IMR-90 (cell line): Measurements from ENCODE around the gene SNRNP35. TPM values are rescaled to one million over a fixed set of nuclear protein-coding genes. Genes with fewer than 3 reads are reported as not detected.

Experiments used
- ATAC-seq: fragments of 200-7000 bp; cut with Tn5 transposase; 2 replicates; pipeline ENCODE4 v1.9.1; 2020; ENCODE audit warnings: low read depth, mild to moderate bottlenecking, moderate library complexity
- BruUV-seq: library from RNA; stranded (reverse); fragments of 400-500 nt; replicated peaks from 2 replicates; lab custom pipeline; 2021; lab: Mats Ljungman, UMichigan
- CTCF ChIA-PET: fragments of 300-600 bp; formaldehyde crosslinking; extraction: SDS; loops from one replicate; lab custom pipeline; 2021; ENCODE audit warnings: antibody characterized with exemption; lab: Yijun Ruan, JAX
- POLR2A ChIA-PET: fragments of 300-600 bp; sonication (Branson Sonifier 250); formaldehyde crosslinking; loops from one replicate; lab custom pipeline; 2022; ENCODE audit warnings: antibody characterized with exemption; ENCODE audit not compliant: unreplicated experiment; lab: Charles Lee
- DNase-seq: peaks from one replicate; pipeline ENCODE4 v3.0.0; 2013
- H2AFZ ChIP-seq: replicated peaks from 2 replicates; pipeline ENCODE3; 2013; ENCODE audit warnings: low read length, mild to moderate bottlenecking; ENCODE audit not compliant: poor library complexity
- H2AK5ac ChIP-seq: 2 replicates; pipeline ENCODE4 v1.6.1; 2013; ENCODE audit warnings: low read depth, low read length, inconsistent platforms
- H2AK9ac ChIP-seq: replicated peaks from 2 replicates; pipeline ENCODE3; 2013; ENCODE audit warnings: mild to moderate bottlenecking, low read depth, low read length, moderate library complexity; ENCODE audit not compliant: poor library complexity
- H2BK120ac ChIP-seq: 2 replicates; pipeline ENCODE4 v1.6.1; 2013; ENCODE audit warnings: low read depth, low read length, inconsistent platforms
- H2BK15ac ChIP-seq: 3 replicates; pipeline ENCODE4 v1.6.1; 2013; ENCODE audit warnings: low read depth, low read length, inconsistent platforms
- H2BK20ac ChIP-seq: 2 replicates; pipeline ENCODE4 v1.6.1; 2013; ENCODE audit warnings: low read depth, mild to moderate bottlenecking, inconsistent platforms, low read length, moderate library complexity
- H2BK5ac ChIP-seq: 2 replicates; pipeline ENCODE4 v1.6.1; 2013; ENCODE audit warnings: mild to moderate bottlenecking, low read depth, low read length, inconsistent platforms; ENCODE audit not compliant: poor library complexity, severe bottlenecking
- H3K14ac ChIP-seq: replicated peaks from 2 replicates; pipeline ENCODE4 v1.6.1; 2013; ENCODE audit warnings: low read depth, low read length, inconsistent platforms
- H3K18ac ChIP-seq: 2 replicates; pipeline ENCODE4 v1.6.1; 2013; ENCODE audit warnings: low read depth, low read length, control low read depth
- H3K23ac ChIP-seq: 2 replicates; pipeline ENCODE4 v1.6.1; 2013; ENCODE audit warnings: low read depth, low read length, inconsistent platforms
- H3K27ac ChIP-seq: 2 replicates; pipeline ENCODE4 v1.5.1; 2013; ENCODE audit warnings: mild to moderate bottlenecking, control low read depth, low read length; ENCODE audit not compliant: insufficient read depth
- H3K27me3 ChIP-seq: 2 replicates; pipeline ENCODE4 v1.6.1; 2013; ENCODE audit warnings: low read length; ENCODE audit not compliant: control insufficient read depth, insufficient read depth
- H3K36me3 ChIP-seq: 2 replicates; pipeline ENCODE4 v1.6.1; 2013; ENCODE audit warnings: low read length, mixed read lengths; ENCODE audit not compliant: control insufficient read depth, insufficient read depth
- H3K4ac ChIP-seq: 2 replicates; pipeline ENCODE4 v1.6.1; 2013; ENCODE audit warnings: low read depth, low read length, inconsistent platforms
- H3K4me1 ChIP-seq: 2 replicates; pipeline ENCODE4 v1.6.1; 2013; ENCODE audit warnings: low read length, mixed read lengths; ENCODE audit not compliant: control insufficient read depth, insufficient read depth
- H3K4me2 ChIP-seq: 2 replicates; pipeline ENCODE4 v1.6.1; 2013; ENCODE audit warnings: low read depth, mild to moderate bottlenecking, control low read depth, low read length, moderate library complexity
- H3K4me3 ChIP-seq: 2 replicates; pipeline ENCODE4 v1.5.1; 2013; ENCODE audit warnings: low read depth, mild to moderate bottlenecking, control low read depth, low read length, moderate library complexity; ENCODE audit not compliant: insufficient read depth
- H3K56ac ChIP-seq: 2 replicates; pipeline ENCODE4 v1.6.1; 2013; ENCODE audit warnings: low read length, inconsistent platforms; ENCODE audit not compliant: insufficient read depth; ENCODE audit errors: extremely low read depth
- H3K79me1 ChIP-seq, 2 experiments: 2 replicates each; pipeline ENCODE4 v1.6.1; 2013; ENCODE audit warnings: low read length in 2 of 2, inconsistent platforms in 1 of 2, low read depth in 1 of 2
- H3K9ac ChIP-seq: 2 replicates; pipeline ENCODE4 v1.6.1; 2013; ENCODE audit warnings: low read depth, low read length, control low read depth
- H3K9me1 ChIP-seq: 2 replicates; pipeline ENCODE4 v1.6.1; 2013; ENCODE audit warnings: low read length, inconsistent platforms; ENCODE audit not compliant: insufficient read depth
- H3K9me3 ChIP-seq: 2 replicates; pipeline ENCODE4 v1.6.1; 2013; ENCODE audit warnings: low read length; ENCODE audit not compliant: control insufficient read depth, insufficient read depth
- H4K20me1 ChIP-seq: 2 replicates; pipeline ENCODE4 v1.6.1; 2013; ENCODE audit warnings: low read length, inconsistent platforms; ENCODE audit not compliant: insufficient read depth
- H4K5ac ChIP-seq: 2 replicates; pipeline ENCODE4 v1.6.1; 2013; ENCODE audit warnings: mild to moderate bottlenecking, low read depth, low read length, control low read depth
- H4K8ac ChIP-seq, 2 experiments: 2 replicates each; pipeline ENCODE4 v1.6.1; 2013; ENCODE audit warnings: low read depth in 2 of 2, low read length in 2 of 2, control low read depth in 1 of 2, inconsistent platforms in 1 of 2
- H4K91ac ChIP-seq: 2 replicates; pipeline ENCODE4 v1.6.1; 2013; ENCODE audit warnings: low read depth, low read length, inconsistent platforms; ENCODE audit not compliant: insufficient read depth
- CEBPB ChIP-seq: IDR thresholded peaks from 2 replicates; pipeline ENCODE4 v1.6.1; 2012; ENCODE audit warnings: low read depth, low read length, improper control_type of control experiment
- CHD1 ChIP-seq: IDR thresholded peaks from 2 replicates; pipeline ENCODE4 v1.6.1; 2012; ENCODE audit warnings: low read depth, low read length, improper control_type of control experiment
- NFE2L2 ChIP-seq: fragments of 150-350 bp; IDR thresholded peaks from 2 replicates; pipeline ENCODE4 v1.6.1; 2016; ENCODE audit warnings: low read depth, mild to moderate bottlenecking, low read length
- RAD21 ChIP-seq: IDR thresholded peaks from 2 replicates; pipeline ENCODE4 v1.6.1; 2012; ENCODE audit warnings: low read length, improper control_type of control experiment
- RFX5 ChIP-seq: IDR thresholded peaks from 2 replicates; pipeline ENCODE4 v1.8.0; 2012; ENCODE audit warnings: low read depth, mild to moderate bottlenecking, low read length, moderate library complexity
- WGBS, 2 experiments: methylation state at CpG; one replicate each; pipeline versions ENCODE4 v1.1.5 to v1.1.7; 2013; ENCODE audit warnings: missing lambda C conversion rate in 2 of 2; ENCODE audit not compliant: insufficient read length in 1 of 2; ENCODE audit errors: extremely low coverage in 2 of 2; 5-methylcytosine and 5-hydroxymethylcytosine counted together
- dilution Hi-C: fragments of 300-500 bp; cut with HindIII; formaldehyde crosslinking; loops from one replicate; pipeline ENCODE4 v1.14.3; 2018; ENCODE audit warnings: low sequenced_read_pairs; ENCODE audit not compliant: unreplicated experiment
- in situ Hi-C: fragments of 300-500 bp; cut with MboI; formaldehyde crosslinking; loops from 3 replicates; pipeline ENCODE4 v1.14.3; 2019; ENCODE audit warnings: low sequenced_read_pairs, inconsistent platforms, mixed read lengths
- intact Hi-C: fragments of 100-400 bp; cut with micrococcal nuclease; formaldehyde crosslinking; loops from 2 replicates; pipeline ENCODE4 v1.10.0; 2022
- polyA plus RNA-seq, 3 experiments: library from polyadenylated mRNA; depleted of rRNA; stranded (reverse); fragments of >200 nt; gene quantifications; 2 replicates each; pipeline ENCODE4 v1.2.3, GENCODE V29; 2012; ENCODE audit warnings: low replicate concordance in 1 of 3
- total RNA-seq: library from RNA; depleted of rRNA; stranded (reverse); fragments of >200 nt; gene quantifications from 2 replicates; pipeline ENCODE4 v1.2.3, GENCODE V29; 2012
- TF ChIP-seq, protein P1 (sequence below): fragments of 150-350 bp; IDR thresholded peaks from 2 replicates; pipeline ENCODE4 v1.6.1; 2017; ENCODE audit warnings: mild to moderate bottlenecking, antibody characterized with exemption, low read length, low read depth
- TF ChIP-seq, protein P2 (sequence below): conservative IDR thresholded peaks from 2 replicates; pipeline ENCODE4 v1.5.1; 2012; ENCODE audit warnings: mild to moderate bottlenecking, low read depth, low read length, improper control_type of control experiment

SNRNP35 gene
- total and polyA plus RNA-seq, 2 of the 4 experiments (the other 2 are of a cell fraction), result 4.7 to 15.4 TPM

- Histone ChIP-seq H2BK15ac (no peak overlapping the region), H4K91ac (no peak overlapping the region; the same call in 1 of the 2 replicates), H3K4ac (peak overlapping the region; percentile 61; the same call in 1 of the 2 replicates), H3K4me2 (no peak overlapping the region), H3K36me3 (peaks cover 42% of the 10 kb centered on the region), H3K56ac (no peak overlapping the region), H2BK5ac (peak overlapping the region; percentile 89), H2BK120ac (peak overlapping the region; percentile 30), H3K9me3 (no peaks in the 10 kb centered on the region), H3K14ac (0 out of 2 replicates have a peak overlapping the region, but pooled peaks have one; percentile 53), H3K4me3 (no peak overlapping the region), H3K9ac (no peak overlapping the region), H3K4me1 (no peaks in the 10 kb centered on the region), H3K23ac (no peak overlapping the region), H3K27me3 (no peaks in the 10 kb centered on the region), H4K20me1 (peaks cover 3% of the 10 kb centered on the region), H3K79me1 (peaks cover 3 to 25% of the 10 kb centered on the region in 2 experiments), H4K8ac (no peak overlapping the region; a peak in 1 of 4 replicates), H3K9me1 (peaks cover 21% of the 10 kb centered on the region), H3K27ac (no peak overlapping the region), H2AK9ac (peak overlapping the region; percentile 42), H2AFZ (peak overlapping the region; percentile 32), H3K18ac (no peak overlapping the region), H4K5ac (no peak overlapping the region), H2BK20ac (no peak overlapping the region), H2AK5ac (peak overlapping the region; percentile 73; the same call in 1 of the 2 replicates)
- CTCF ChIA-PET, result no interaction called here
- BruUV-seq, result no TSS peak
- in situ Hi-C loops (no loop called here), dilution Hi-C loops (no loop called here), intact Hi-C loops (no loop called here)
- WGBS, 2 experiments, result 88% methylated on average over 13 of the region's 26 CpGs; no CpG with 5 or more reads in 1 of the 2 experiments
- ATAC-seq (no peak; the same call in 1 of the 2 replicates), DNase-seq (no peak)
- TF ChIP-seq CHD1 (no peak), RFX5 (no peak), CEBPB (no peak), RAD21 (no peak), NFE2L2 (no peak)
- TF ChIP-seq, protein P1, sequence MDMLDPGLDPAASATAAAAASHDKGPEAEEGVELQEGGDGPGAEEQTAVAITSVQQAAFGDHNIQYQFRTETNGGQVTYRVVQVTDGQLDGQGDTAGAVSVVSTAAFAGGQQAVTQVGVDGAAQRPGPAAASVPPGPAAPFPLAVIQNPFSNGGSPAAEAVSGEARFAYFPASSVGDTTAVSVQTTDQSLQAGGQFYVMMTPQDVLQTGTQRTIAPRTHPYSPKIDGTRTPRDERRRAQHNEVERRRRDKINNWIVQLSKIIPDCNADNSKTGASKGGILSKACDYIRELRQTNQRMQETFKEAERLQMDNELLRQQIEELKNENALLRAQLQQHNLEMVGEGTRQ, result no peak
- TF ChIP-seq, protein P2, sequence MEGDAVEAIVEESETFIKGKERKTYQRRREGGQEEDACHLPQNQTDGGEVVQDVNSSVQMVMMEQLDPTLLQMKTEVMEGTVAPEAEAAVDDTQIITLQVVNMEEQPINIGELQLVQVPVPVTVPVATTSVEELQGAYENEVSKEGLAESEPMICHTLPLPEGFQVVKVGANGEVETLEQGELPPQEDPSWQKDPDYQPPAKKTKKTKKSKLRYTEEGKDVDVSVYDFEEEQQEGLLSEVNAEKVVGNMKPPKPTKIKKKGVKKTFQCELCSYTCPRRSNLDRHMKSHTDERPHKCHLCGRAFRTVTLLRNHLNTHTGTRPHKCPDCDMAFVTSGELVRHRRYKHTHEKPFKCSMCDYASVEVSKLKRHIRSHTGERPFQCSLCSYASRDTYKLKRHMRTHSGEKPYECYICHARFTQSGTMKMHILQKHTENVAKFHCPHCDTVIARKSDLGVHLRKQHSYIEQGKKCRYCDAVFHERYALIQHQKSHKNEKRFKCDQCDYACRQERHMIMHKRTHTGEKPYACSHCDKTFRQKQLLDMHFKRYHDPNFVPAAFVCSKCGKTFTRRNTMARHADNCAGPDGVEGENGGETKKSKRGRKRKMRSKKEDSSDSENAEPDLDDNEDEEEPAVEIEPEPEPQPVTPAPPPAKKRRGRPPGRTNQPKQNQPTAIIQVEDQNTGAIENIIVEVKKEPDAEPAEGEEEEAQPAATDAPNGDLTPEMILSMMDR, result no peak
- POLR2A ChIA-PET, result no interaction called here
Measured at GRCh38 chr12:123512838-123513665, 55.1 kb downstream of the SNRNP35 start.
